ENCODE measurements around the gene YRDC. TPM values are rescaled to one million over a fixed set of nuclear protein-coding genes. Genes with fewer than 3 reads are reported as not detected.

Gene YRDC
- total and polyA plus RNA-seq, 2 of the 13 experiments (the other 11 are each of a cell fraction or from before 2014, with no cell fraction given), result 27.5 to 29.2 TPM

DNA sequence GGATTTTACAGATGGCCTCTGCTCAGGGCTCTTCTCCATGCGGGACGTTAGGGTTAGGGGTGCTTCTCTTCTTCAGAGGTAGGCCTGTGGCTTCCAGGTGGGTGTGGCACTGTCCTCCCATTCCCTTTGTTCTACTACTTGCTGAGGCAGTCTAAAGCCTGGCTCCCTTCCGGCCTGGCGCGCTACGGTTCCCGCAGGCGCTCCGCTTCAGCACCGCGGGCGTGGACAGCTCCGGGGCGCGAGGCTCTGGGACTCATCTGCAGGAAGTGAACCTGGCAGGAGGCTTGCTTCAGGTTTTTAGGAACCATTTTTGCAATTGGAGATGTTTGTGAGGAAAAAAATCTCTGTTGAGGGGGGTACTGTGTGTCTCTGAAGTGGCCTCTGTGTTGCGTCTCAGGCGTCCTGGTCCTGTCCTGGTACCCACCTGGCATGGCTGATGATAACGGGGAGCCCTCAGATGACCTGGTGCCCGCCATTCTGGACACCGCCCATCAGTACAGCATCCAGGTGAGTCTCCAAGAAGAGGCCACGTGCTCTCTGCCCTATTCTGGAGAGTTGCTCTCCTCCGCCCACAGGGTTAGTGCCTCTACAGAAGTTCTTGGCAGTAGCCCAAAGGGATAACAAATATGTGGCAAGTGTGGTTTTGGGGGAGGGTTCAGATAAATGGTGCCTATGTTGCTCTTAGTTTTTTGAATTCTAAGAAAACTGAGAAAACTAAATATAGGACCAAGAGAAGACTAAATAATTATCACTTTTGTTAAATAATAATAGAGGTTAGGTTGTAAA, 12.5 kb downstream of the YRDC start (continued):
- TF ChIP-seq, protein P1, sequence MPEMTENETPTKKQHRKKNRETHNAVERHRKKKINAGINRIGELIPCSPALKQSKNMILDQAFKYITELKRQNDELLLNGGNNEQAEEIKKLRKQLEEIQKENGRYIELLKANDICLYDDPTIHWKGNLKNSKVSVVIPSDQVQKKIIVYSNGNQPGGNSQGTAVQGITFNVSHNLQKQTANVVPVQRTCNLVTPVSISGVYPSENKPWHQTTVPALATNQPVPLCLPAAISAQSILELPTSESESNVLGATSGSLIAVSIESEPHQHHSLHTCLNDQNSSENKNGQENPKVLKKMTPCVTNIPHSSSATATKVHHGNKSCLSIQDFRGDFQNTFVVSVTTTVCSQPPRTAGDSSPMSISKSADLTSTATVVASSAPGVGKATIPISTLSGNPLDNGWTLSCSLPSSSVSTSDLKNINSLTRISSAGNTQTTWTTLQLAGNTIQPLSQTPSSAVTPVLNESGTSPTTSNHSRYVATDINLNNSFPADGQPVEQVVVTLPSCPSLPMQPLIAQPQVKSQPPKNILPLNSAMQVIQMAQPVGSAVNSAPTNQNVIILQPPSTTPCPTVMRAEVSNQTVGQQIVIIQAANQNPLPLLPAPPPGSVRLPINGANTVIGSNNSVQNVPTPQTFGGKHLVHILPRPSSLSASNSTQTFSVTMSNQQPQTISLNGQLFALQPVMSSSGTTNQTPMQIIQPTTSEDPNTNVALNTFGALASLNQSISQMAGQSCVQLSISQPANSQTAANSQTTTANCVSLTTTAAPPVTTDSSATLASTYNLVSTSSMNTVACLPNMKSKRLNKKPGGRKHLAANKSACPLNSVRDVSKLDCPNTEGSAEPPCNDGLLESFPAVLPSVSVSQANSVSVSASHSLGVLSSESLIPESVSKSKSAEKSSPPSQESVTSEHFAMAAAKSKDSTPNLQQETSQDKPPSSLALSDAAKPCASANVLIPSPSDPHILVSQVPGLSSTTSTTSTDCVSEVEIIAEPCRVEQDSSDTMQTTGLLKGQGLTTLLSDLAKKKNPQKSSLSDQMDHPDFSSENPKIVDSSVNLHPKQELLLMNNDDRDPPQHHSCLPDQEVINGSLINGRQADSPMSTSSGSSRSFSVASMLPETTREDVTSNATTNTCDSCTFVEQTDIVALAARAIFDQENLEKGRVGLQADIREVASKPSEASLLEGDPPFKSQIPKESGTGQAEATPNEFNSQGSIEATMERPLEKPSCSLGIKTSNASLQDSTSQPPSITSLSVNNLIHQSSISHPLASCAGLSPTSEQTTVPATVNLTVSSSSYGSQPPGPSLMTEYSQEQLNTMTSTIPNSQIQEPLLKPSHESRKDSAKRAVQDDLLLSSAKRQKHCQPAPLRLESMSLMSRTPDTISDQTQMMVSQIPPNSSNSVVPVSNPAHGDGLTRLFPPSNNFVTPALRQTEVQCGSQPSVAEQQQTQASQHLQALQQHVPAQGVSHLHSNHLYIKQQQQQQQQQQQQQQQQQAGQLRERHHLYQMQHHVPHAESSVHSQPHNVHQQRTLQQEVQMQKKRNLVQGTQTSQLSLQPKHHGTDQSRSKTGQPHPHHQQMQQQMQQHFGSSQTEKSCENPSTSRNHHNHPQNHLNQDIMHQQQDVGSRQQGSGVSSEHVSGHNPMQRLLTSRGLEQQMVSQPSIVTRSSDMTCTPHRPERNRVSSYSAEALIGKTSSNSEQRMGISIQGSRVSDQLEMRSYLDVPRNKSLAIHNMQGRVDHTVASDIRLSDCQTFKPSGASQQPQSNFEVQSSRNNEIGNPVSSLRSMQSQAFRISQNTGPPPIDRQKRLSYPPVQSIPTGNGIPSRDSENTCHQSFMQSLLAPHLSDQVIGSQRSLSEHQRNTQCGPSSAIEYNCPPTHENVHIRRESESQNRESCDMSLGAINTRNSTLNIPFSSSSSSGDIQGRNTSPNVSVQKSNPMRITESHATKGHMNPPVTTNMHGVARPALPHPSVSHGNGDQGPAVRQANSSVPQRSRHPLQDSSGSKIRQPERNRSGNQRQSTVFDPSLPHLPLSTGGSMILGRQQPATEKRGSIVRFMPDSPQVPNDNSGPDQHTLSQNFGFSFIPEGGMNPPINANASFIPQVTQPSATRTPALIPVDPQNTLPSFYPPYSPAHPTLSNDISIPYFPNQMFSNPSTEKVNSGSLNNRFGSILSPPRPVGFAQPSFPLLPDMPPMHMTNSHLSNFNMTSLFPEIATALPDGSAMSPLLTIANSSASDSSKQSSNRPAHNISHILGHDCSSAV (CRISPR knock-in tag; IDR thresholded peaks at IDR 0.05; ENCODE audit: borderline replicate concordance), result no peak
- TF ChIP-seq RFXANK (CRISPR knock-in tag; IDR thresholded peaks at IDR 0.05) (no peak), HOXD1 (CRISPR knock-in tag; IDR thresholded peaks at IDR 0.05) (no peak), HOXA3 (CRISPR knock-in tag; IDR thresholded peaks at IDR 0.05) (peak; percentile 55), ZNF703 (CRISPR knock-in tag; IDR thresholded peaks at IDR 0.05; ENCODE audit: borderline replicate concordance) (no peak), MTA1 (CRISPR knock-in tag; IDR thresholded peaks at IDR 0.05; ENCODE audit: borderline replicate concordance) (no peak), JUNB (CRISPR knock-in tag; IDR thresholded peaks at IDR 0.05; ENCODE audit: borderline replicate concordance) (no peak), ZNF589 (CRISPR knock-in tag; conservative IDR thresholded peaks at IDR 0.05) (no peak), ZNF83 (CRISPR knock-in tag; IDR thresholded peaks at IDR 0.05; ENCODE audit: borderline replicate concordance) (no peak), ZFP62 (CRISPR knock-in tag; IDR thresholded peaks at IDR 0.05) (no peak), ZNF292 (CRISPR knock-in tag; IDR thresholded peaks at IDR 0.05; ENCODE audit: borderline replicate concordance, low read depth) (no peak)
- TF ChIP-seq, protein P2, sequence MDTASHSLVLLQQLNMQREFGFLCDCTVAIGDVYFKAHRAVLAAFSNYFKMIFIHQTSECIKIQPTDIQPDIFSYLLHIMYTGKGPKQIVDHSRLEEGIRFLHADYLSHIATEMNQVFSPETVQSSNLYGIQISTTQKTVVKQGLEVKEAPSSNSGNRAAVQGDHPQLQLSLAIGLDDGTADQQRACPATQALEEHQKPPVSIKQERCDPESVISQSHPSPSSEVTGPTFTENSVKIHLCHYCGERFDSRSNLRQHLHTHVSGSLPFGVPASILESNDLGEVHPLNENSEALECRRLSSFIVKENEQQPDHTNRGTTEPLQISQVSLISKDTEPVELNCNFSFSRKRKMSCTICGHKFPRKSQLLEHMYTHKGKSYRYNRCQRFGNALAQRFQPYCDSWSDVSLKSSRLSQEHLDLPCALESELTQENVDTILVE (CRISPR knock-in tag; IDR thresholded peaks at IDR 0.05), result no peak
- TF ChIP-seq, protein P3, sequence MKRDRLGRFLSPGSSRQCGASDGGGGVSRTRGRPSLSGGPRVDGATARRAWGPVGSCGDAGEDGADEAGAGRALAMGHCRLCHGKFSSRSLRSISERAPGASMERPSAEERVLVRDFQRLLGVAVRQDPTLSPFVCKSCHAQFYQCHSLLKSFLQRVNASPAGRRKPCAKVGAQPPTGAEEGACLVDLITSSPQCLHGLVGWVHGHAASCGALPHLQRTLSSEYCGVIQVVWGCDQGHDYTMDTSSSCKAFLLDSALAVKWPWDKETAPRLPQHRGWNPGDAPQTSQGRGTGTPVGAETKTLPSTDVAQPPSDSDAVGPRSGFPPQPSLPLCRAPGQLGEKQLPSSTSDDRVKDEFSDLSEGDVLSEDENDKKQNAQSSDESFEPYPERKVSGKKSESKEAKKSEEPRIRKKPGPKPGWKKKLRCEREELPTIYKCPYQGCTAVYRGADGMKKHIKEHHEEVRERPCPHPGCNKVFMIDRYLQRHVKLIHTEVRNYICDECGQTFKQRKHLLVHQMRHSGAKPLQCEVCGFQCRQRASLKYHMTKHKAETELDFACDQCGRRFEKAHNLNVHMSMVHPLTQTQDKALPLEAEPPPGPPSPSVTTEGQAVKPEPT (CRISPR knock-in tag; IDR thresholded peaks at IDR 0.05; ENCODE audit: low read depth), result no peak
- TF ChIP-seq, protein P4, sequence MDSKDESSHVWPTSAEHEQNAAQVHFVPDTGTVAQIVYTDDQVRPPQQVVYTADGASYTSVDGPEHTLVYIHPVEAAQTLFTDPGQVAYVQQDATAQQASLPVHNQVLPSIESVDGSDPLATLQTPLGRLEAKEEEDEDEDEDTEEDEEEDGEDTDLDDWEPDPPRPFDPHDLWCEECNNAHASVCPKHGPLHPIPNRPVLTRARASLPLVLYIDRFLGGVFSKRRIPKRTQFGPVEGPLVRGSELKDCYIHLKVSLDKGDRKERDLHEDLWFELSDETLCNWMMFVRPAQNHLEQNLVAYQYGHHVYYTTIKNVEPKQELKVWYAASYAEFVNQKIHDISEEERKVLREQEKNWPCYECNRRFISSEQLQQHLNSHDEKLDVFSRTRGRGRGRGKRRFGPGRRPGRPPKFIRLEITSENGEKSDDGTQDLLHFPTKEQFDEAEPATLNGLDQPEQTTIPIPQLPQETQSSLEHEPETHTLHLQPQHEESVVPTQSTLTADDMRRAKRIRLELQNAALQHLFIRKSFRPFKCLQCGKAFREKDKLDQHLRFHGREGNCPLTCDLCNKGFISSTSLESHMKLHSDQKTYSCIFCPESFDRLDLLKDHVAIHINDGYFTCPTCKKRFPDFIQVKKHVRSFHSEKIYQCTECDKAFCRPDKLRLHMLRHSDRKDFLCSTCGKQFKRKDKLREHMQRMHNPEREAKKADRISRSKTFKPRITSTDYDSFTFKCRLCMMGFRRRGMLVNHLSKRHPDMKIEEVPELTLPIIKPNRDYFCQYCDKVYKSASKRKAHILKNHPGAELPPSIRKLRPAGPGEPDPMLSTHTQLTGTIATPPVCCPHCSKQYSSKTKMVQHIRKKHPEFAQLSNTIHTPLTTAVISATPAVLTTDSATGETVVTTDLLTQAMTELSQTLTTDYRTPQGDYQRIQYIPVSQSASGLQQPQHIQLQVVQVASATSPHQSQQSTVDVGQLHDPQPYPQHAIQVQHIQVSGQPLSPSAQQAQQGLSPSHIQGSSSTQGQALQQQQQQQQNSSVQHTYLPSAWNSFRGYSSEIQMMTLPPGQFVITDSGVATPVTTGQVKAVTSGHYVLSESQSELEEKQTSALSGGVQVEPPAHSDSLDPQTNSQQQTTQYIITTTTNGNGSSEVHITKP (CRISPR knock-in tag; IDR thresholded peaks at IDR 0.05; ENCODE audit: low read depth), result no peak

Measured in HepG2 (cell line).